ENCODE data around the gene TRIO.

DNA sequence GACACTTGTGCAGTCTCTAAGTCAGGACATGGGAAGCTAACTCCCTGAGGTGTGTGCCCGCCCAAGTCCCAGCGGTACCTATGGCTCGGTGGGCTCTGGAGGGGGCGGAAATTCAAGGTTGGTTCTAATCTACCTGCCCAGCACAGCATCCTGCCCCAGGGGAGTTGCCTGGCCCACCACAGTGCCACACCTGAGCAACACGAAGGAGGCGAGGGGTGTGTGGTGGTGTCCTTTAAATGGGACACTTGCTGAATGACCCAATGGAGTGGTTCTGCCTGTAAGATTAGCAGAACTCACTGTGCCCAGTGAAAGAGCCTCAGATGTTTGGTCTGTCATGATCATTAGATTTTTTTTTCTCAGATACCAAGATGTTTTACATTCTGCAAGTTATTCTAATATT lies 367.7 kb downstream of the TRIO start:
- TF ChIP-seq POLR2A (IDR thresholded peaks at IDR 0.05), result no peak
- TF ChIP-seq, protein P1, sequence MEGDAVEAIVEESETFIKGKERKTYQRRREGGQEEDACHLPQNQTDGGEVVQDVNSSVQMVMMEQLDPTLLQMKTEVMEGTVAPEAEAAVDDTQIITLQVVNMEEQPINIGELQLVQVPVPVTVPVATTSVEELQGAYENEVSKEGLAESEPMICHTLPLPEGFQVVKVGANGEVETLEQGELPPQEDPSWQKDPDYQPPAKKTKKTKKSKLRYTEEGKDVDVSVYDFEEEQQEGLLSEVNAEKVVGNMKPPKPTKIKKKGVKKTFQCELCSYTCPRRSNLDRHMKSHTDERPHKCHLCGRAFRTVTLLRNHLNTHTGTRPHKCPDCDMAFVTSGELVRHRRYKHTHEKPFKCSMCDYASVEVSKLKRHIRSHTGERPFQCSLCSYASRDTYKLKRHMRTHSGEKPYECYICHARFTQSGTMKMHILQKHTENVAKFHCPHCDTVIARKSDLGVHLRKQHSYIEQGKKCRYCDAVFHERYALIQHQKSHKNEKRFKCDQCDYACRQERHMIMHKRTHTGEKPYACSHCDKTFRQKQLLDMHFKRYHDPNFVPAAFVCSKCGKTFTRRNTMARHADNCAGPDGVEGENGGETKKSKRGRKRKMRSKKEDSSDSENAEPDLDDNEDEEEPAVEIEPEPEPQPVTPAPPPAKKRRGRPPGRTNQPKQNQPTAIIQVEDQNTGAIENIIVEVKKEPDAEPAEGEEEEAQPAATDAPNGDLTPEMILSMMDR (IDR thresholded peaks at IDR 0.05), result no peak
